Activated T-helper 17 cell treated with anti-CD3 and anti-CD28 coated beads, Interleukin-2, amount 50 U/mL, for 72 hours (primary cell): ENCODE results near the gene PIK3C3. TPM values are rescaled to one million over a fixed set of nuclear protein-coding genes. Genes with fewer than 3 reads are reported as not detected.

ENCODE experiments used
- ATAC-seq: fragments of 150-1000 bp; cut with Tn5 transposase; replicated peaks from 2 replicates; pipeline ENCODE4 v1.10.0; 2021; ENCODE audit warnings: mild to moderate bottlenecking, moderate library complexity
- H3K27ac Mint-ChIP-seq: one replicate; pipeline ENCODE4 v1.8.0; 2022; ENCODE audit warnings: mixed read lengths
- H3K27me3 Mint-ChIP-seq: one replicate; pipeline ENCODE4 v1.8.0; 2022; ENCODE audit warnings: mixed read lengths
- H3K36me3 Mint-ChIP-seq: one replicate; pipeline ENCODE4 v1.8.0; 2022; ENCODE audit warnings: low read depth, mild to moderate bottlenecking, mixed read lengths
- H3K4me1 Mint-ChIP-seq: one replicate; pipeline ENCODE4 v1.8.0; 2022; ENCODE audit warnings: mixed read lengths
- H3K4me3 Mint-ChIP-seq: one replicate; pipeline ENCODE4 v1.8.0; 2022; ENCODE audit warnings: mild to moderate bottlenecking, mixed read lengths
- H3K9me3 Mint-ChIP-seq: one replicate; pipeline ENCODE4 v1.8.0; 2022; ENCODE audit warnings: mixed read lengths
- total RNA-seq, 2 donors: library from RNA; stranded (reverse); gene quantifications; one replicate each; pipeline ENCODE4 v1.2.3, GENCODE V29; 2022

The PIK3C3 gene
- total RNA-seq, result 100 to 1,000 TPM in 1 of 2 donors, 10 to 100 TPM in 1; 53.7 to 106 TPM

DNA sequence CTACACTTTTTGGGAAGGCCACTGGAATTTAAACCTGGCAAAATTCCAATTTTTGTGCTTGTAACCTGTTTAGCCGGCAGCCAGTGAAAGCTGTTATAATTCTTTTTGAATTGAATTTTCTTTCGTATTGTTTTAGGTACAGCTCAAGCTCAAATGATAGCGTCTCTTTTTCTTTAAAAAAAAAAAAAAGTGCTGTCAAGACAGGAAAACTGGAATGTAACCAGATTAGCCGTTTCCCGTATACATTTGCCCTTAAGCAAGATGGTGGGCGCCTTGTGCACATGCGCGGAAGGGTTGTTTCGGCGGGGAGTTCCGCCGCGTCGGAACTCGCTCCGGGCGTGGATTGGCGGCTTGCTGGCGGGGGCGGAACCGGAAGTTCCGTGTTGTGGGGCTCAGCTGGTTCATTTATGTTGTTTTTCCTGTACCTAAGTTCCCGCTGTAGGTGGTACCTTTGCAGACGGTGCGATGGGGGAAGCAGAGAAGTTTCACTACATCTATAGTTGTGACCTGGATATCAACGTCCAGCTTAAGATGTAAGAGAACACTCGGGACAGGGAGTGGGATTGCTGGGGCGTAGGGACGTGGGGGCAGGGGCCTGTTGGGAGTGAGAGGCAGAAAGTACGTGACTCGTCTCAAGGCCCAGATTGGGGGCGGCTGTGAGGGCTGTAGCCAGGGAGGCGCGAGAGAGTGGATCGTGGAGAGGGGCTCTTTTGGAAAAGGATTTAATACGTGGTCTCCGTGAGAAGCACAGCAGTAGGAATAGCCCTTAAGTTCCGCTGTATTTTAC is at the start of gene PIK3C3:
Gene PIK3C3, plus strand, starts transcription at position 408 of the 787 bp plus-strand sequence. Its CDS starts 58 bp downstream, at position 466.
- no peaks in the 10 kb centered on the region for H3K9me3 Mint-ChIP-seq
- peak; percentile 96 for ATAC-seq
- H3K4me1 Mint-ChIP-seq, result peaks cover 29% of the 10 kb centered on the region
- peaks cover 50% of the 10 kb centered on the region for H3K36me3 Mint-ChIP-seq
- H3K27ac Mint-ChIP-seq, result peak within 1 kb of the TSS; percentile 98
- peak within 1 kb of the TSS; percentile 99 for H3K4me3 Mint-ChIP-seq
- H3K27me3 Mint-ChIP-seq, result no peaks in the 10 kb centered on the region

- no peaks in the 10 kb centered on the region for H3K36me3 Mint-ChIP-seq
- H3K27ac Mint-ChIP-seq, result peak overlapping the region; percentile 51
- no peaks in the 10 kb centered on the region for H3K9me3 Mint-ChIP-seq
- H3K4me3 Mint-ChIP-seq, result peak overlapping the region; percentile 36
- ATAC-seq, result peak; percentile 53
- H3K27me3 Mint-ChIP-seq, result no peaks in the 10 kb centered on the region
- peaks cover 7% of the 10 kb centered on the region for H3K4me1 Mint-ChIP-seq
Observed at GRCh38 chr18:41905786-41906527, 49.1 kb upstream of the PIK3C3 start.

- peak; percentile 88 for ATAC-seq
- peak overlapping the region; percentile 51 for H3K27ac Mint-ChIP-seq
- H3K36me3 Mint-ChIP-seq, result no peaks in the 10 kb centered on the region
- peak overlapping the region; percentile 36 for H3K4me3 Mint-ChIP-seq
- no peaks in the 10 kb centered on the region for H3K9me3 Mint-ChIP-seq
- H3K4me1 Mint-ChIP-seq, result peaks cover 7% of the 10 kb centered on the region
- H3K27me3 Mint-ChIP-seq, result no peaks in the 10 kb centered on the region
Observed at GRCh38 chr18:41906528-41907146, 48.4 kb upstream of the PIK3C3 start.

DNA sequence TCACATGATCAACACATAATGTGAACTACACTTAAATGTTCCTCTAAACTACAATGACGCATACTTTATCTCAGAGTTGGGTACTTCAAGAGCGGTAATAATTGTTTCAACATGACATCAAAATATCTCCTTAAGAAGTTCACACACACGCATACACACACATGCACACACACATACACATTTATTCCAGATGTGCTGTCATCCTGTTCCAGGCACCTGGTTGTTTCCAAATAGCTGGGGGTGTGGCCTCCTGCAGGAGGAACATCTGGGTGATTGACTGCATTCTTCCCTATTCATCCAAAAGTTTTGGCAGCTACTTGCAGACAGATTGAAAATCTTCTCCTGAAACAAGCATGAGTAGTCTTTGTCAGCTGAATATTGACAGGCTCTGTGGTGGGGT is 37.9 kb upstream of the PIK3C3 start:
- Mint-ChIP-seq H3K36me3 (no peaks in the 10 kb centered on the region), H3K27me3 (peaks cover 12% of the 10 kb centered on the region), H3K4me1 (no peaks in the 10 kb centered on the region), H3K4me3 (no peak overlapping the region), H3K27ac (no peak overlapping the region), H3K9me3 (no peaks in the 10 kb centered on the region)
- no peak for ATAC-seq

DNA sequence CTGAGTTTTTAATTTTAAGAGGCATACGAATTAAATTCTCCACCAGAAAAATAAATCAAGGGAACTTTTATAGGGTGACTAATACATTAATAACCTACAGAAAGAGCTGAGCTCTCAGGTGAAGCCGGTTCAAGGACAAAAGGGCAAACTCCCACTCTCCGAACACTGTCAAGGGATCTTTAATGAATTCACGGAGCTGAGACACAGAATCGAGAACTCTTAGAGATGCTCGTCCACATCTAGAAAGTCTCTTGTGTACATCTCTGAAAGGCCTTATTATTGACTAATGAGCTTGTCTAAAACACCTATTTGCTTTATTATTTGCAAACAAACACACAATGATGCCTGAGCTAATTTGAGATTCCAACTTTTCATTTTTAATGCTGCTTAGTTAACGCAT is 33.3 kb upstream of the PIK3C3 start:
- Mint-ChIP-seq H3K36me3 (no peaks in the 10 kb centered on the region), H3K27ac (no peak overlapping the region), H3K9me3 (no peaks in the 10 kb centered on the region), H3K27me3 (peaks cover 6% of the 10 kb centered on the region), H3K4me1 (no peaks in the 10 kb centered on the region), H3K4me3 (no peak overlapping the region)
- no peak for ATAC-seq

- Mint-ChIP-seq H3K4me3 (no peak overlapping the region), H3K36me3 (no peaks in the 10 kb centered on the region), H3K4me1 (no peaks in the 10 kb centered on the region), H3K9me3 (no peaks in the 10 kb centered on the region), H3K27me3 (peaks cover 4% of the 10 kb centered on the region), H3K27ac (no peak overlapping the region)
- ATAC-seq, result no peak
Observed at GRCh38 chr18:41922176-41922575, 32.9 kb upstream of the PIK3C3 start.

DNA sequence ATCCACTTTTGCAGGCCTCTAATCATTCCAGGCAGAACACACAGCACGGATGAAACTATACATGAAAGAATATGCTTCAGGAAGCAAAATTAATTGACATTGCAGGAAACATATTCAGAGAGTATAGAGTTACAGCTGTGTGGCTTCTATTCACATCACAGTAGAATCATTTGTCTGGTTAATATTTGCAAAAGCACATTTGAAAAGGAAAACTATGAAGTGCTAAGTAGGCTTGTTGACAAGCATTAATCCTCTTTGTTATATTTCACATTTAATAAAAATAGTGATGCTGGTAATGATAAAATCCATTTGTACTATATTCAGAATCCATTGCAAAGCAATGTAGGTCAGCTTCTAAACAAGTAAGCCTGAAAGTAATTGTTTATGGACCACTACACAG is 32.2 kb upstream of the PIK3C3 start:
- no peaks in the 10 kb centered on the region for H3K36me3 Mint-ChIP-seq
- no peaks in the 10 kb centered on the region for H3K4me1 Mint-ChIP-seq
- H3K27ac Mint-ChIP-seq, result no peak overlapping the region
- ATAC-seq, result no peak
- no peaks in the 10 kb centered on the region for H3K9me3 Mint-ChIP-seq
- H3K4me3 Mint-ChIP-seq, result no peak overlapping the region
- peaks cover 4% of the 10 kb centered on the region for H3K27me3 Mint-ChIP-seq

DNA sequence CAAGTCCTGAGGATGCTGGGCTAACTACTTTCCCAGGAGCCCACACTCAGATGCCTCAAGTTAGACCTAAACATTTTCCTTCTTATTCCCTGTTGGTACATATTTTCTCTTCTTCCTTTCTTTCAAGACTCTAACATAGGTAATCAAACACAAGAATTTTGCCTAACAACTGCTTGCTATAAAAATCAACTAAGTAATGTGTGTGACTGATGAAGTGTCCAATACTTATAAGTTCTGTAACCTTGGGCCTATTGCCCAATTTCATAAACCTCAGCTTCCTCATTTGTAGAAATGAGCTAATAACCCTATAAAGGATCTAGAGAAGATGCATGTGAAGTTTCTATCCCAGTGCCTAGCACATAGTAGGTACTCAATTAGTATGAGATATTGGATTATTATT is 31.6 kb upstream of the PIK3C3 start:
- H3K36me3 Mint-ChIP-seq, result no peaks in the 10 kb centered on the region
- H3K9me3 Mint-ChIP-seq, result no peaks in the 10 kb centered on the region
- no peak for ATAC-seq
- no peaks in the 10 kb centered on the region for H3K4me1 Mint-ChIP-seq
- H3K27ac Mint-ChIP-seq, result no peak overlapping the region
- no peak overlapping the region for H3K4me3 Mint-ChIP-seq
- H3K27me3 Mint-ChIP-seq, result peaks cover 4% of the 10 kb centered on the region

GRCh38 chr18:41928581-41928980 is 26.5 kb upstream of the PIK3C3 start:
- ATAC-seq, result no peak
- no peaks in the 10 kb centered on the region for H3K36me3 Mint-ChIP-seq
- H3K9me3 Mint-ChIP-seq, result no peaks in the 10 kb centered on the region
- no peak overlapping the region for H3K27ac Mint-ChIP-seq
- peaks cover 6% of the 10 kb centered on the region for H3K27me3 Mint-ChIP-seq
- H3K4me3 Mint-ChIP-seq, result no peak overlapping the region
- H3K4me1 Mint-ChIP-seq, result no peaks in the 10 kb centered on the region

- H3K27ac Mint-ChIP-seq, result no peak overlapping the region
- no peaks in the 10 kb centered on the region for H3K36me3 Mint-ChIP-seq
- no peak for ATAC-seq
- no peak overlapping the region for H3K4me3 Mint-ChIP-seq
- no peaks in the 10 kb centered on the region for H3K9me3 Mint-ChIP-seq
- H3K4me1 Mint-ChIP-seq, result peaks cover 6% of the 10 kb centered on the region
- peaks cover 13% of the 10 kb centered on the region for H3K27me3 Mint-ChIP-seq
Observed at GRCh38 chr18:41932899-41933298, 22.1 kb upstream of the PIK3C3 start.

GRCh38 chr18:41933778-41934177 is 21.3 kb upstream of the PIK3C3 start:
- H3K4me1 Mint-ChIP-seq, result peaks cover 6% of the 10 kb centered on the region
- no peak for ATAC-seq
- no peaks in the 10 kb centered on the region for H3K9me3 Mint-ChIP-seq
- peaks cover 13% of the 10 kb centered on the region for H3K27me3 Mint-ChIP-seq
- H3K4me3 Mint-ChIP-seq, result no peak overlapping the region
- no peak overlapping the region for H3K27ac Mint-ChIP-seq
- no peaks in the 10 kb centered on the region for H3K36me3 Mint-ChIP-seq

DNA sequence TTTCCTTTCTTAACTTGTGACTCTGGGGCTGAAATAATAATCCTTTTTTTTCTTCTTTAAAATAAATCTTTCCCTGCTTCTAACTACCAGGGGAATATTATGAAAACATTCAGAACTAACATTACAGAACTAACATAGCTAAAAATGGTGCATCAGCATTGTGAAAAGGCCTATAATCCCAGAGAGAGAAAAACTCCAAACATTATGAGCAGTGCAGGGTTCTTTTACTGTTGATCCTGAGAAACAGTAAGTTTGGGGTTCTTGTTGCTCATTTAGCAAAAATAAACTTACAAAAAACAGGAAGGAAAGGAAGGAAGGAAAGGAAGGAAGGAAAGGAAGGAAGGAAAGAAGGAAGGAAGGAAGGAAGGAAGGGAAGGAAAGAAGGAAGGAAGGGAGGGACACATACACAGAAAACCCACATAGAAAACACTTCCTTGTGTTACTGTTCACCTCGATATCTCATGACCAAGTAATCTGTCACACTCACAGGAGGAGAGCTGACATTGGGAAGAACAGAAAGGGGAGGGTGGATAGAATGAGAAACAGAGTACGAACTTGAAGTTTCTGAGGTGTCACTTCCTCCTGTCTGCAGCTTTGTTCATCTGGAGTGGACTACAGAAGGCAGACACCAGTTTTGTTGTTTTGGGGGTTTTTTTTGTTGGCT is 18.4 kb upstream of the PIK3C3 start:
- Mint-ChIP-seq H3K9me3 (no peaks in the 10 kb centered on the region), H3K36me3 (no peaks in the 10 kb centered on the region), H3K27ac (peak overlapping the region; percentile 3), H3K4me1 (peaks cover 6% of the 10 kb centered on the region), H3K4me3 (no peak overlapping the region), H3K27me3 (peaks cover 25% of the 10 kb centered on the region)
- ATAC-seq, result peak; percentile 52

DNA sequence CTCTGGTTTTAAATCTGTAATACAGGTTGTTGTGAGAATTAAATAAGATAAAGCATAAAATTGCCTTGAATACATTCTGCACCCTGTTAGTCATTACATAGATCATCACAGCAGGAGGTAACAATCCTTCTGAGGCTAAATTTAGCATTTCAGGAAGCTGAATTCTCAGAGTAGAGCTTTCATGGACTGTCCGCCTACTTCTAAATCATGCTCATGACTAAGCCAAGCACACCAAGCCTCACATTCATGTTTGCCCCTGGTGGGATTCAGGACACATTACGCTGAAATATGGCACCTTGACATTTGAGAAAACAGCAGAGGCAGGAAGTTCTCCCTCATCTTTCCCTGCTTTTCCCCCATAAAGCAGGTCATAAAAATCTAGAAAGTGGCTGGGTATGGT is 16.6 kb upstream of the PIK3C3 start:
- ATAC-seq, result peak; percentile 59

DNA sequence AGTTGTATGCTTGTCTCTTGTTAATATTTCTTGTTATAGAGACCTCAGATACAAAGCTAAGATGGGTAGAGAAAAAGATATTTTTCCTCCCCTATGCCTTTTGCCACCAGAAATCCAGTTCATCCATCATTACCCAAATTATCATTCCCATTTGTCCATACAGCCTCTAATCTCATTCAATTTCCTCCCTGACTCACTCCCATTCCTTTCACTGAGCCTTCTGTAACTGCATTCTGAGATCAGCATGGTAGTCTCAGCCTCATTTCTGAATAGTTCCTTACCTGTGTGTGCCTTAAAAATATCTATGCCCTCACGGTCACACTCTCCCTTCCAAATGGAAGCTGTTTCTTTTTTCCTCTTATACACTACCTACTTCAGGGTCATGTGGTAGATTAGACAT is 15.7 kb upstream of the PIK3C3 start:
- no peaks in the 10 kb centered on the region for H3K36me3 Mint-ChIP-seq
- no peak overlapping the region for H3K27ac Mint-ChIP-seq
- no peak for ATAC-seq
- H3K9me3 Mint-ChIP-seq, result no peaks in the 10 kb centered on the region
- H3K4me3 Mint-ChIP-seq, result no peak overlapping the region
- H3K4me1 Mint-ChIP-seq, result peaks cover 6% of the 10 kb centered on the region
- H3K27me3 Mint-ChIP-seq, result peaks cover 25% of the 10 kb centered on the region

More for the DNA sequence above, 16.6 kb upstream of the PIK3C3 start:
- H3K27ac Mint-ChIP-seq, result no peak overlapping the region
- no peak overlapping the region for H3K4me3 Mint-ChIP-seq
- H3K4me1 Mint-ChIP-seq, result peaks cover 6% of the 10 kb centered on the region
- no peaks in the 10 kb centered on the region for H3K36me3 Mint-ChIP-seq
- no peaks in the 10 kb centered on the region for H3K9me3 Mint-ChIP-seq
- H3K27me3 Mint-ChIP-seq, result peaks cover 24% of the 10 kb centered on the region
